CD4-positive, alpha-beta T cell treated with Interleukin-6 for 4 hours (primary cell): ENCODE measurements around the gene KRT86.
"Not testable (repeated sequence)": the region's sequence is repeated elsewhere in the genome, so short reads cannot be mapped to it uniquely, and the experiment has no call there.

ENCODE experiments used
- DNase-seq: peaks from one replicate; pipeline ENCODE4 v3.0.0-alpha.2; 2020; ENCODE audit warnings: mixed read lengths

KRT86 gene

DNA sequence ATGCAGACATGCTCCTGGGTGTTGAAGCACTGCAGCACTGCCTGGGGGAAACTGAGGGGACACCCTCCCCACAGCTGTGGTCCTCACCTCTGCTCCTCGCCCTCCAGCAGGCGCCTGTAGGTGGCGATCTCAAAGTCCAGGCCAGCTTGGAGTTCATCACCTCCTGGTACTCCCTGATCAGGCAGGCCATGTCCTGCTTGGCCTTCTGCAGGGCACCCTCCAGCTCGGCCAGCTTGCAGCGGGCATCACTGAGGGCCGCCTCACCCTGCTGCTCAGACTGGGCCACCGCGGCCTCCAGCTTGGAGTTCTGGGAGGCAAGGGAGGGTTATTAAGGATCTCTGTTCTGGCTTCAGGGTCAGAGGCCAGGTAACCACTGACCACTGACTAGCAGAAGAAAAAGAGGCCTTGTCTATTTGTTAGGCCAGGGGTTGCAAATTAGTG lies 22.2 kb upstream of the KRT86 start:
- not testable (repeated sequence) for DNase-seq

- DNase-seq = no peak
Observed at GRCh38 chr12:52252728-52253343, 21.6 kb upstream of the KRT86 start.

DNA sequence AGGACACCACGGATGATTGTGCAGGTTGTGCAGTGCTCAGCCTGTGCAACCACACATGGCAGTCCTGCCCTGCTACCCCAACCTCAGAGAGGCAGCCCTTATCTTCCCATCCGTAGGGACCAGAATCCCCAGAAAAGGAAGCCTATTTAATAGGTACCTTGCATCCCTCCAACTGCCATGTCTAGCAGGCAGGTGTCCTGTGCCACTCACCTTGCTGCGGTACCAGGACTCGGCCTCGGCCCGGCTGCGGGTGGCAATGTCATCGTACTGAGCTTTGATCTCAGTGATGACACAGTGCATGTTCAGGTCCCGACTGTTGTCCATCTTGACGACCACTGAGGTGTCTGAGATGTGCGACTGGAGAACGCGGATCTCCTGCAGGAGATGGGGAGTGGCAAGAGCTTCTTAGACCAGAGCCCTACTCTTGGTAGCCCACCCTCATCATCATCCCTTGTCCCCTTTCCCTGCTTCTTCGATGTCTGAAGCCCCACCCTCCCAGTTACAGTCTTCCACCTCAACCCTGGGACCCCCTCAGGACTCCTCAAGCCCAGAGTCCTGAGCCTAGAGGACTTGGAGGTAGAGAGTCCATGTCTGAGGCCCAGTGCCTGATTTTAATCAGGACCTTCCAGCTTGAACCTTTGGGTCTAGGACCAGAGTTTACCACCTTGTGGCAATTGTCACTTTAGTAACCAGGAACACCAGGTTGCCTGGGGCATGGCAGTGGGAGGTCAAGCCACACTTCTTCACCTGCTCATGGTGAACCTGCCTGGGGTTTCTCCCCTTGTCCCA lies 20.9 kb upstream of the KRT86 start:
- no peak for DNase-seq

DNA sequence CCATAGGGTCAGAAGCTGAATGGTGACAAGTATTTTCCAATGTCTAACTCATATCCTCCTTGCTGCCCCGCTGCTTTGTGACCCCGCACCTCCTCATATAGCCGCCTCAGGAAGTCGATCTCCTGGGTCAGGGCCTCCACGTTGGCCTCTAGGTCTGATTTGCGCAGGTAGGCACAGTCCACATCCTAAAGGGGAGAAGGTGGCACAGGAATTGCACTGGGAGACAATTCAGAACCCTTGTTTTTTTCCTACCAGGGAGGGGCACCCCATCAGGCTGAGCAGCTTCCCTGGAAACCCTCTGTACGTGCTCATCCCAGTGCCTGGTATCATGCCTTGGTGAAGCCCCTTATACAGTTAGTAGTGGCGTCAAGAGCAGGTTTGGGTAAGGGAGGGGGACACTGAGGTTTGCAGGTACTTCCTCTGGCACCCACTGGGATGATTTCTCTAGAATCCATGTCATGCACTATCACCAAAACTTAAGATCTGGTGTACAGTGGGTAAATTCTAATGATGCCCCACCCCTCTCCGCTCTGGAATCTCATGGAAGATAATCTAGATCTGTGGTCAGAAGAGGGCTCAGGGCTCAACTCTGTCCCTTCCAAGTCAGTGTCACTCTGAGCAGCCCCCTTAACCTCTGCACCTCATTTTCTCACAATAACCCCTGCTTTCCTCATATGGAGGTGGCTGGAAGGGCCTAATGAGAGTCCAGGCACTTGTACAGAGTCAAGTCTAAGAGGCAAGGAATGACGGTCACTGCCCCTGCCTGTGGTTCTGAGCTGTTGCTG lies 20.1 kb upstream of the KRT86 start:
- no peak for DNase-seq

DNA sequence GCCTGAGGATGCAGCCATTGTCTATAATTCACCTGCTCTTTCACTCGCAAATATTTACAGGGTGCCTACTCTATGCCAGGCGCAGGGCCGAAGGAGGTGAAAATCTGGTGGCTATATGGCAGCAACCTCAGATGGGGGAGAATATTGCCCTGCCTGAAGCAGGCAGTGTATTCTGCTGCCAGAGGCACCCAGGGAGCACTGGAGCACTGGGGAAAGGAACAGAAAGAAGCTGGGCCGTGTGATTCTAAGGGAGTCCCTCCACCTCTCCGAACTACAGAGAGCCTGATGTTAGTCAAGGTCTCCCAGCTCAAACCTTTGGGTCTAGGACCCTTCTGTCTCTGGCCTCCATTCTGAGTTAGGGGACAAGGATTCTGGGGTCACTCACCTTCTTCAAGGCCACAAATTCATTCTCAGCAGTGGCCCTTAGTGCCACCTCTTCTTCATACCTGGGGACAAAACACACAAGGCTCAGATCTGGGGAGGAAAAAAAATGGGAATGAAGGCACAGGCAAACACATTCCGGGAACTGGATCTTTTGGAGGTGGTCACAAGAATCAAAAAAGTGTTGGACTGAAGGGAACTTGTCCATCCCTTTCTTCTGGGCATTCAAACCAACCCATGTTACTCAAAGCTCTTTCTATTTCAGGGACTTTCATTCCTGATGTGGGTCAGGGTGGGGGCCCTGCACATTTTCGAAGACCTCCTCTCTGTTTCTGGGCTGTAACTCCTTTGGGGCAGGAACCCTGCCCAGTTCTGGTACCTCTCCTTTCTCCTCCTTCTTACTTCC lies 19.3 kb upstream of the KRT86 start:
- no peak for DNase-seq

DNA sequence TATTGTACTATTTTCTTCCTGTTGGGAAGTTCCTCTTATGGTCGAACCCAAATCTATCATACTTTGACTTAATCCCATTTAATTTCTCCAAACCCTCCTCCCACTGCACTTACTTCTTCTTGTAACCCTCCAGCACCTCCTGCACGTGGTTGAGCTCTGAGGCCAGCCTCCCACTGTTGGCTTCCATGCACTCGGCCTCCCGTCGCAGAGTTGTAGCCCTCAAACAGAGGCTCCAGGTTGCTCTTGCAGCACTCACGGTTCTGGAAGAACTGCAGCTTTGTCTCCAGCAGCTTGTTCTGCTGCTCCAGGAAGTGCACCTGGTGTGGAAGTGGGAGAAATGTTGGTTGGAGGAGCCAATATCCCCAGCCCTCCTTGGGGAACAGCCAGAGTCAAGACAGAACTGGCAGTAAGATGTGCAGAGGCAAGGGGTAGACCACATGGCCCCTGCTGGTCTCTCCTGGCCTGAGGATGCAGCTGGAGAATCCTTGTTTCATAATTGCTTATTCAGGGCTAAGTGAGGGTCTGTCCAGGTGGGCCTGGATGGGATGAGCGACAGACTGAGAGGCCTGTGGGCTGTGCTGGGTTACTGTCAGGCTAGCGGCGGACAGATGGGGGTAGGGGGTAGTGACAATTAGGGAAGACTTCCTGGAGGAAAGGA lies 18.4 kb upstream of the KRT86 start:
- DNase-seq = no peak

DNA sequence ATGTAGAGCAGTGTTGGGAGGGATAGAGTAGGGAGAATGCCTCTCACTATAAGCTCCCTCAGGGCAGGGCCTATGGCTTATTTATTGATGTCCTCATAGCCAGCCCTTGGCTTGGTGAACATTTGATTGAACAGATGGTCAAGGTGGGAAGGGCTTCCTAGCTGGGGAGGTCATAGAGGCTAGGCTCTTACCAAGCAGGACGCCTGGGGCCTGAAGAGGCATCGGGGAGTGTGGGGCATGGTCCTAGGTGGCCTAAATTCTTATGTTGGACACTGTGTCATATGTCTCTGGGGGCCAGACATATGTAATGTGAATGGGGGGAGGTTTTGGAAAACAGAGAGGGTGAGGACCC lies 17.9 kb upstream of the KRT86 start:
- DNase-seq = no peak

DNA sequence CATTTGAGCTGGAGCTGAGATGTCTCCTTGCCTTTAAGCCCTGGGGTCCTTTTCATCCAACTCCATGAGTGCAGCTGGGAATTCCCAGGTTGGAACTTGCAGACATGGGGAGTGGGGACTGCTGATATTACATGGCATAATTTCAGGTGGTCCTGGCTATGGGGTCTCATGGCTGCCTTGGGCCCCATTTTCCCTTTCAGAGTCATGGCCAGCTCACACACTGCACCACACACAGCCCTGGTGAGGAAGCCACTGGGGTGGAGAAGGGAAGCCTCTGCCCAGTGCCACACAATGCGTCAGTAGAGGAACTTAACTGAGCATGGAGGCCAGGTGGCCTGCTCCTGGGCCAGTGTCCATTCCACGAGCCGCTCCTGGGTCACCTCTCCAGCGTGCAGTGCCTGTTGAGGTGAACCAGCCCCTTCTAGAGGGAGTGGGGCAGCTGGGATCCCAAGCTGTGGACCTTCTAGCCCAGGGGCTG lies 17.3 kb upstream of the KRT86 start:
- DNase-seq = no peak

DNA sequence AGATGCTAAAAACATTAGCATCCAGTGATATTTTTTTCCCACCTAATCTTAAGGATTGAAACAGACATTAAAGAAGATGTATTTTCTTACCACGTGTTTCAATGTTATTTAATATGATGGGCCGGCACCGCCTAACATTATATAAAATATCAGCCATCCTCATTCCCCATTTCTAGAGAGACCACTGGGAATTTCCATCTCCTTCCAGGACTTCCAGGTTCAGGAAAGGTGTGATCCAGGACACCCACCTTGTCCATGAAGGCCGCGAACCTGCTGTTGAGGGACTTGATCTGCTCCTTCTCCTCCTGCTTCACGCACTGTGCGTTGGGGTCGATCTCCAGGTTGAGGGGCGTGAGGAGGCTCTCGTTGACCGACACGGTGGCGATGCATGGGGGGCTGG lies 16.5 kb upstream of the KRT86 start:
- not testable (repeated sequence) for DNase-seq

GRCh38 chr12:52258335-52258901 lies 16.0 kb upstream of the KRT86 start:
- DNase-seq = no peak

DNA sequence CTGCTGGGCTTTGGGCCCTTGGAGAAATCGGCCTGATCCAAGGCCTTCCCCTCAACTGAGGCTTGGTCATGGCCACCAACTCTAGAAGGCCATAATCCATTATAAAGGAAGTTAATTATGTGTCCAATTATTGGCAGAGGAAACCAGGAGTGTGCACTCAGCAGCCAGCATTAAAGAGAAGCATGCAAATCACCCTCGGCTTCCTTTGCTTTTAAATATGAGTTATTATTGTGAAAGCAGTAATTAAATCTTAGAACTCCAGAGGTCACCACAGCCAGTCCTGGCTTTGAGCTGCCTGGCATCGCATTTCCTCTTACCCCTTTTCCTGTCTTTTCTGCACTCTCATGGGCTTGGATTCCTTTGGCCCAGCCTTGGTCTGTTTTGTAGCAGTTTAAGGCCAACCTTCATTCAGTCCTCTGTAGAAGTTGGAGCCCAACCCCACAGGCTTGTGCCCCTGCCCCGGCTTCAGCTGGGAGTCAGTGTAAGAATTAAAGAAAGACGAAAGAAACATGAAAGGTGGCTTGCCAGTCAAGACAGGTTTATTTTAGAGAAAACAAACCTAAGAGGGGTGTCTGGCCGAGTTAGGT lies 14.7 kb upstream of the KRT86 start:
- no peak for DNase-seq

DNA sequence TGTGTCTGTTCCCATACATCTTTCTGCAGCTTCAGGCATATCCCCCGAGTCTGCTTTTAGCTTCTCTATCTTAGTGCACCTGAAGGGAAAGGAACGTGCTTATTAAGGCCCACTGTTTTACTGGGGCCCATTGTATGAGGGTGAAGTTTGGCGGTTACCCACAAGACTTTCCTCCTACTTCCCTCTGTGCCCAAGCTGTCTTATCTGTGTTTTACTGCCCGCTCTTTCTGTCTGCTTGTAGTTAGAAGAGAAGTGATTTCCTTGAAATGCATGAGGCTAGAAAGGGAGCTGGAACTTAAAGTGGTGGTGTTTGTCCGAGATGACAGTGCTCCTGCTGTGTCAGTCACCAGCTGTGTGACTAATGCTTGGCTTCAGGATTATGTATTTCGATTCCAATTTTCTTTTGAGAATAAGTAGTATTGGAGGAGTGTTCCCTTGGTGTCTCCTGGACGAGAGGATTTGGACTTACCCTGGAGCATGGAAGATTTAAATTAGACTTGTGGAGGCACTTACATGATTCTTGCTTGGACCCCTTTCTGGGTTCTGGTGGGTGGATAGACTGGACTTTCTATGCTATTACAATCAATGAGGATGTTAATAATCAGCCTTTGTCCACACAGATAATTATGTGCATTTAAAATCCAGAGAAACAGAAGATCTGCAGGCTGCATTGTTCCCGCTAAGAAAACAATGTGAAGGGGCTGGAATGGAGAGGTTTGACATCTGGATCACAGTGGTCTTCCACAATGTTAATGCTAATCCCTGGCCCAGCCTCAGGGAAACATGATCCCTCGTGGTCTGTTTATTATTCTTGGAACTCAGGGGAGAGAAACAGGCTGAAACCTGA lies 13.9 kb upstream of the KRT86 start:
- no peak for DNase-seq

- no peak for DNase-seq
Observed at GRCh38 chr12:52261208-52261484, 13.3 kb upstream of the KRT86 start.

- no peak for DNase-seq
Observed at GRCh38 chr12:52262286-52262685, 12.2 kb upstream of the KRT86 start.

DNA sequence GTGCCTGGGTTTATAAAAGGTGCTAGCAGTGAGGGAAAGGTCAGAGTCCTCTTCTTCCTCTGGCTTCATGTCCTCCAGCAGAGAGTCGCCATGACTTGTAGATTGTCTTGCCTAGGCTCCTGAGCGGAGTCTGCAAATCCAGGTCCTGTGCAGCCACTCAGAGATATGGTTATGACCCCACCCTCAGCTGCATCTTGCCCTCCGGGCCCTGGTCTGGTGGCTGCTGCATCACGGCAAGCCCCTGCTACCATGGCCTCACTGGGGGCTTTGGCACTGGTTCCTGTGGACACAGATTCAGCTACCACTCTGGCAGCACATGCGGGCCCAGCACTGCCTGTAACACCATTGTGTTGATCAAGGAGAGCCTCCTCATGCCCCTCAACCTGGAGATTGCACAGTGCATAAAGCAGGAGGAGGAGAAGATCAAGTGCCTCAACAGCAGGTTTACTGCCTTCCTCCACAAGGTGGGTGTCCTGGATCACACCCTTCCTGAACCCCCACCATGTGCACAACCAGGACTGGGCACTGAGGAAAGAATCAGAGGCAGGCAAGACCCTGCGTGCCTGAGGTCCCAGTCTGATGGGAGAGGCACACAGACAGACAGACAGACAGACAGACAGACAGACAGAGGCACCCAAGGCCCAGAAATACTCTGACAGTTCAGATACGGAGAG lies 10.5 kb upstream of the KRT86 start:
- no peak for DNase-seq

GRCh38 chr12:52264435-52264825 lies 10.0 kb upstream of the KRT86 start:
- DNase-seq = no peak

GRCh38 chr12:52266514-52266913 lies 7.9 kb upstream of the KRT86 start:
- DNase-seq = no peak

- DNase-seq = no peak
Observed at GRCh38 chr12:52267266-52267665, 7.2 kb upstream of the KRT86 start.

GRCh38 chr12:52267699-52268098 lies 6.7 kb upstream of the KRT86 start:
- DNase-seq = no peak

DNA sequence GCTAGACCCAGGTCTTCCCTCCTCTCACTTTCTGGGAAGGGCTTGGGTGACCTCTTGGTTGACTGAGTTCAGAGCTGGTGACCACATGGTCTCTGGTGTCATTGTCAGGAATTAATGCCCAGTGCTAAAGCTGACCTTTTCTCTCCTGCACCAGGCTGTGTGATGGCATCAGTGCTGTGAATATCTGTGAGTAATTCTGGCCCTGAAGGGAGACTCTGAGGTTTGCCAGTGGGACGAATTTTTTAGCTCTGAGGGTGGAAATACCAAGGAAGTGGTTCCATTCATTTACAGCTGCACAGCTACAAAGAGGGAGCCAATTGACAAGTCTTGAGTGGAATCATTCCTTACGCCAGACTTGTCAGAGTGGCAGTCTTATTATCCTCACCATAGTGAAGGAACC lies 6.2 kb upstream of the KRT86 start:
- DNase-seq = no peak
